Testis (tissue), 2 donors: ENCODE results near the gene LHFPL3.

Source experiments
- CTCF ChIP-seq, 3 experiments: fragments of 450-650 bp in 2 of 3; fragments of 200-600 bp in 1 of 3; sonication (generic) in 1 of 3; IDR thresholded peaks; one replicate each; pipeline ENCODE4 v1.5.1; 2016 to 2019; ENCODE audit warnings: antibody characterized with exemption in 3 of 3, mild to moderate bottlenecking in 2 of 3, moderate library complexity in 1 of 3
- POLR2A ChIP-seq: fragments of 450-650 bp; IDR thresholded peaks from one replicate; pipeline ENCODE4 v1.6.1; 2017; ENCODE audit warnings: antibody characterized with exemption, mild to moderate bottlenecking, moderate library complexity

- TF ChIP-seq CTCF (IDR thresholded peaks at IDR 0.05): no peak
- TF ChIP-seq POLR2A: no peak
Measured at GRCh38 chr7:104933521-104933988, 605.2 kb downstream of the LHFPL3 start.
